Endothelial cell of umbilical vein (primary cell): Measurements from ENCODE around the gene CNTF. TPM values are rescaled to one million over a fixed set of nuclear protein-coding genes. Genes with fewer than 3 reads are reported as not detected.

Experiments used
- BruUV-seq: library from RNA; stranded (reverse); fragments of 400-500 nt; replicated peaks from 2 replicates; lab custom pipeline; 2021; lab: Mats Ljungman, UMichigan
- CTCF ChIA-PET: fragments of 300-600, 350-600 bp; sonication (Branson Sonifier 250); formaldehyde crosslinking; loops from one replicate; lab custom pipeline; 2021; ENCODE audit warnings: antibody characterized with exemption, inconsistent platforms; lab: Charles Lee
- POLR2A ChIA-PET: fragments of 300-600, 350-600 bp; sonication (Branson Sonifier 250); formaldehyde crosslinking; loops from one replicate; lab custom pipeline; 2021; ENCODE audit warnings: antibody characterized with exemption, inconsistent platforms; lab: Charles Lee
- DNase-seq: peaks from one replicate; pipeline ENCODE4 v3.0.0-alpha.2; 2011; ENCODE audit warnings: low read depth, low spot score
- FAIRE-seq: peaks from 2 replicates; lab custom pipeline; 2011; peaks lifted over from hg19 to GRCh38; lab: Jason Lieb, UNC
- H2AFZ ChIP-seq: 2 replicates; pipeline ENCODE4 v1.6.0; 2012; ENCODE audit warnings: low read depth, low read length, control low read depth, inconsistent platforms
- H3K27ac ChIP-seq: 2 replicates; pipeline ENCODE4 v1.5.1; 2011; ENCODE audit warnings: low read depth, mild to moderate bottlenecking, control low read depth, low read length, moderate library complexity; ENCODE audit not compliant: insufficient read depth
- H3K27me3 ChIP-seq, 2 experiments: 2 replicates each; pipeline versions ENCODE4 v1.6.0 to v1.6.1; 2011; ENCODE audit warnings: low read length in 2 of 2, mixed read lengths in 1 of 2; ENCODE audit not compliant: control insufficient read depth in 2 of 2, insufficient read depth in 2 of 2
- H3K36me3 ChIP-seq, 2 experiments: 2 replicates in 1 of 2; 3 replicates in 1 of 2; pipeline ENCODE4 v1.5.1; 2011; ENCODE audit warnings: low read length in 2 of 2, mild to moderate bottlenecking in 1 of 2, moderate library complexity in 1 of 2; ENCODE audit not compliant: control insufficient read depth in 2 of 2, insufficient read depth in 2 of 2; ENCODE audit errors: extremely low read depth in 1 of 2
- H3K4me1 ChIP-seq: 3 replicates; pipeline ENCODE4 v1.5.1; 2011; ENCODE audit warnings: mild to moderate bottlenecking, low read length; ENCODE audit not compliant: control insufficient read depth, insufficient read depth; ENCODE audit errors: extremely low read depth
- H3K4me2 ChIP-seq: 2 replicates; pipeline ENCODE4 v1.6.1; 2011; ENCODE audit warnings: low read length, control low read depth, mixed read lengths; ENCODE audit not compliant: insufficient read depth
- H3K4me3 ChIP-seq, 3 experiments: fragments of 200-600 bp in 1 of 3; sonication (generic), shearing (Covaris generic) in 1 of 3; replicated peaks in 1 of 3; 2 replicates each; pipeline ENCODE4 v1.5.1; 2011 to 2016; ENCODE audit warnings: control low read depth in 3 of 3, low read length in 3 of 3, mild to moderate bottlenecking in 2 of 3, inconsistent platforms in 1 of 3, low read depth in 1 of 3, moderate library complexity in 1 of 3; ENCODE audit not compliant: insufficient read depth in 1 of 3
- H3K79me2 ChIP-seq: 2 replicates; pipeline ENCODE4 v1.6.0; 2012; ENCODE audit warnings: low read length, inconsistent platforms; ENCODE audit not compliant: control insufficient read depth, insufficient read depth
- H3K9ac ChIP-seq: replicated peaks from 2 replicates; pipeline ENCODE3; 2011; ENCODE audit warnings: low read length, control low read depth; ENCODE audit not compliant: insufficient read depth; ENCODE audit errors: extremely low read depth
- H3K9me1 ChIP-seq: replicated peaks from 3 replicates; pipeline ENCODE4 v1.6.0; 2011; ENCODE audit warnings: mild to moderate bottlenecking, low read length; ENCODE audit not compliant: control insufficient read depth, insufficient read depth; ENCODE audit errors: extremely low read depth
- H3K9me3 ChIP-seq: replicated peaks from 2 replicates; pipeline ENCODE4 v1.5.1; 2012; ENCODE audit warnings: low read length, inconsistent platforms; ENCODE audit not compliant: control insufficient read depth, insufficient read depth
- H4K20me1 ChIP-seq: replicated peaks from 2 replicates; pipeline ENCODE3; 2011; ENCODE audit warnings: mild to moderate bottlenecking, low read length; ENCODE audit not compliant: control insufficient read depth, insufficient read depth; ENCODE audit errors: extremely low read depth
- CTCF ChIP-seq, 2 donors: IDR thresholded peaks; 1 replicate in 1 of 2; 2 replicates in 1 of 2; pipeline ENCODE4 v1.5.1; 2011; ENCODE audit warnings: low read length in 2 of 2, mild to moderate bottlenecking in 2 of 2, moderate library complexity in 2 of 2, control low read depth in 1 of 2, inconsistent platforms in 1 of 2, low read depth in 1 of 2; ENCODE audit not compliant: insufficient read depth in 1 of 2; ENCODE audit errors: extremely low read depth in 1 of 2
- EZH2 ChIP-seq: IDR thresholded peaks from 2 replicates; pipeline ENCODE4 v1.6.1; 2012; ENCODE audit warnings: borderline replicate concordance, low read depth, mild to moderate bottlenecking, moderate library complexity, low read length, inconsistent platforms; ENCODE audit not compliant: severe bottlenecking
- FOS ChIP-seq: IDR thresholded peaks from 2 replicates; pipeline ENCODE4 v1.6.1; 2011; ENCODE audit warnings: mild to moderate bottlenecking, low read length, moderate library complexity, borderline replicate concordance; ENCODE audit not compliant: insufficient read depth
- GATA2 ChIP-seq: IDR thresholded peaks from 2 replicates; pipeline ENCODE4 v1.7.0; 2011; ENCODE audit warnings: low read depth, mild to moderate bottlenecking, moderate library complexity, mixed read lengths, low read length; ENCODE audit not compliant: insufficient read length, insufficient read depth
- JUN ChIP-seq: IDR thresholded peaks from 2 replicates; pipeline ENCODE4 v1.6.1; 2011; ENCODE audit warnings: borderline replicate concordance, low read depth; ENCODE audit not compliant: insufficient read length, insufficient read depth
- MAX ChIP-seq: IDR thresholded peaks from 2 replicates; pipeline ENCODE4 v1.6.1; 2011; ENCODE audit not compliant: insufficient read depth, insufficient read length
- MYC ChIP-seq: IDR thresholded peaks from one replicate; pipeline ENCODE4 v1.6.1; 2011; ENCODE audit warnings: mild to moderate bottlenecking, low read depth, low read length
- POLR2A ChIP-seq: IDR thresholded peaks from 2 replicates; pipeline ENCODE4 v1.6.1; 2012; ENCODE audit warnings: low read depth, mild to moderate bottlenecking, control low read depth, low read length
- POLR2AphosphoS5 ChIP-seq: IDR thresholded peaks from 2 replicates; pipeline ENCODE4 v1.6.1; 2012; ENCODE audit warnings: low read depth, mild to moderate bottlenecking, control low read depth, low read length, moderate library complexity; ENCODE audit not compliant: insufficient read depth
- dilution Hi-C: fragments of 300-500 bp; cut with MboI; formaldehyde crosslinking; loops from one replicate; pipeline ENCODE4 v1.15.0; 2019; ENCODE audit warnings: low sequenced_read_pairs; ENCODE audit not compliant: extremely low pct_ligation_motif_present
- intact Hi-C: fragments of 100-400 bp; cut with micrococcal nuclease; formaldehyde crosslinking; loops from one replicate; pipeline ENCODE4 v1.10.0; 2022
- polyA plus RNA-seq, 4 experiments: library from polyadenylated mRNA; depleted of rRNA in 3 of 4; stranded (reverse) in 3 of 4; unstranded in 1 of 4; fragments of >200 nt; gene quantifications; 2 replicates each; pipeline versions ENCODE4 v1.2.1 to v1.2.3, GENCODE V29; 2011 to 2012; ENCODE audit warnings: missing spikeins in 1 of 4
- total RNA-seq: library from RNA; stranded (reverse); gene quantifications from 2 replicates; pipeline ENCODE4 v1.2.3, GENCODE V29; 2021

CNTF gene
- total and polyA plus RNA-seq, 2 donors (not counting 3 experiments of a cell fraction or from before 2014, with no cell fraction given), result 0.84 to 3.3 TPM

- no peaks in the 10 kb centered on the region for H3K27me3 ChIP-seq
Measured at GRCh38 chr11:58629857-58630256, 7.4 kb downstream of the CNTF start.

GRCh38 chr11:58631378-58631777 lies 8.9 kb downstream of the CNTF start:
- no TSS peak for BruUV-seq
- intact Hi-C loops (no loop called here), dilution Hi-C loops (no loop called here)
- H3K27ac ChIP-seq, result no peak overlapping the region
- H3K4me2 ChIP-seq, result no peak overlapping the region
- POLR2A ChIA-PET, result no interaction called here
- H2AFZ ChIP-seq, result no peak overlapping the region
- H3K9me3 ChIP-seq, result no peaks in the 10 kb centered on the region
- no peak overlapping the region for H3K4me3 ChIP-seq
- H3K79me2 ChIP-seq, result no peaks in the 10 kb centered on the region
- DNase-seq, result no peak
- CTCF ChIA-PET, result interaction anchor here (4.3 kb wide), 1 partner anchor 63 kb away, joined by 90 read pairs; no protein-coding TSS in a partner anchor
- H3K36me3 ChIP-seq, result no peaks in the 10 kb centered on the region
- H4K20me1 ChIP-seq, result no peaks in the 10 kb centered on the region
- H3K9me1 ChIP-seq, result no peaks in the 10 kb centered on the region
- no peak overlapping the region for H3K9ac ChIP-seq
- H3K4me1 ChIP-seq, result peaks cover 13% of the 10 kb centered on the region
- TF ChIP-seq MYC, result no peak
- TF ChIP-seq EZH2, result no peak
- no peak for TF ChIP-seq GATA2
- TF ChIP-seq CTCF (IDR thresholded peaks at IDR 0.05; ENCODE audit: extremely low read depth in 1 of 2, insufficient read depth in 1 of 2, low read depth in 1 of 2, low read length in 2 of 2), result no peak
- TF ChIP-seq POLR2AphosphoS5, result no peak
- no peak for TF ChIP-seq JUN
- TF ChIP-seq MAX, result no peak
- no peak for TF ChIP-seq POLR2A
- TF ChIP-seq FOS, result no peak
- FAIRE-seq, result no peak
- no peaks in the 10 kb centered on the region for H3K27me3 ChIP-seq

More at GRCh38 chr11:58629857-58630256, 7.4 kb downstream of the CNTF start:
- no TSS peak for BruUV-seq
- no peaks in the 10 kb centered on the region for H4K20me1 ChIP-seq
- FAIRE-seq (peak; percentile 55), DNase-seq (peak; percentile 46)
- peaks cover 13% of the 10 kb centered on the region for H3K4me1 ChIP-seq
- no peaks in the 10 kb centered on the region for H3K36me3 ChIP-seq
- H3K27ac ChIP-seq, result no peak overlapping the region
- H3K4me3 ChIP-seq, result no peak overlapping the region
- ChIA-PET POLR2A (no interaction called here), CTCF (interaction anchor here (0.6 to 4.3 kb wide), 29 partner anchors 8 to 989 kb away, joined by 3 to 90 read pairs (median 5); partner anchors contain the start of gene LPXN)
- H3K4me2 ChIP-seq, result no peak overlapping the region
- no peaks in the 10 kb centered on the region for H3K9me3 ChIP-seq
- H3K79me2 ChIP-seq, result no peaks in the 10 kb centered on the region
- H3K9me1 ChIP-seq, result no peaks in the 10 kb centered on the region
- TF ChIP-seq CTCF (IDR thresholded peaks at IDR 0.05; ENCODE audit: extremely low read depth in 1 of 2, insufficient read depth in 1 of 2, low read depth in 1 of 2, low read length in 2 of 2), result peak; percentile 41 to 65
- no peak for TF ChIP-seq FOS
- intact Hi-C loops (no loop called here), dilution Hi-C loops (no loop called here)
- H3K9ac ChIP-seq, result no peak overlapping the region
- H2AFZ ChIP-seq, result no peak overlapping the region
